Stimulated activated CD4-positive, alpha-beta T cell treated with anti-CD3 and anti-CD28 coated beads, Interleukin-1b, Interleukin-23, amount 100 ng/mL, for 1 hour (primary cell): ENCODE results near the gene POU2AF2.

ENCODE experiments used
- DNase-seq, 2 donors: peaks; one replicate each; pipeline ENCODE4 v3.0.0-alpha.2; 2020; ENCODE audit warnings: low read depth in 2 of 2

Gene POU2AF2

GRCh38 chr11:111330234-111330893, 84.8 kb downstream of the POU2AF2 start:
- no peak for DNase-seq

DNA sequence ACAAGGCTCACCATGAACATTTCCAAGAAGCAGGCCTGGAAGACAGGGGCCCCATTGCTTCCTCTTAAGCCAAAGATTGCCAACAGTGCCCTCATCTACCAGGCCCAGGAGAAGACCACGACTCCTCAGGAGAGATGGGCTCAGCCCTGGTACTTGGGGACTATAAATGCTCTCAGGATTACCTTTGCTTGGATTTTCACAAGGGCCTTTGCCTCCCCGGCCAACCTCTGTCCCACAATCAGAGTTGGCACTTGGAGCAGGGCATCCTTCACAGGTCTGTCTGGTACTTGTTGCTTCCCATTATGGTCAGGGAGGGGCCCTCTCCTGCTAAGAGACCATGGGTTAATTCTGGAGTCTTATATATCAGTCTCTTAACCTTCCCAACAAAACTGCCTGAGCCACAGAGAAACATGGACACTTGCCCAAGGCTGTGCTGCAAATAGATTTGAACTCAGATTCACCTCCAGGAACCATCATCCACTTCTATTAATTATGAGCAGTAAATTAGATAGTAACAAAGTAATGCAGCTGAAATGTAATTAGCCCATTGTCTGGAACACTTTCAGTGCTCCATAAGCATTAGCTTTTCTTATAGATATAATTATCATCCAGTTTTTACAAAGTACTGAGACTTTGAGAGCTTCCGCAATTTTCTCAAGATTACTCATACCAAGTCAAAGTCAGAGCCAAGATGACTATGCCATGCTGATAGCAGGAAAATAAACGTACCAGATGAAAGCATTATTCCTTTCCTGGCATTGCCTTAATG, 86.4 kb downstream of the POU2AF2 start:
- no peak for DNase-seq

DNA sequence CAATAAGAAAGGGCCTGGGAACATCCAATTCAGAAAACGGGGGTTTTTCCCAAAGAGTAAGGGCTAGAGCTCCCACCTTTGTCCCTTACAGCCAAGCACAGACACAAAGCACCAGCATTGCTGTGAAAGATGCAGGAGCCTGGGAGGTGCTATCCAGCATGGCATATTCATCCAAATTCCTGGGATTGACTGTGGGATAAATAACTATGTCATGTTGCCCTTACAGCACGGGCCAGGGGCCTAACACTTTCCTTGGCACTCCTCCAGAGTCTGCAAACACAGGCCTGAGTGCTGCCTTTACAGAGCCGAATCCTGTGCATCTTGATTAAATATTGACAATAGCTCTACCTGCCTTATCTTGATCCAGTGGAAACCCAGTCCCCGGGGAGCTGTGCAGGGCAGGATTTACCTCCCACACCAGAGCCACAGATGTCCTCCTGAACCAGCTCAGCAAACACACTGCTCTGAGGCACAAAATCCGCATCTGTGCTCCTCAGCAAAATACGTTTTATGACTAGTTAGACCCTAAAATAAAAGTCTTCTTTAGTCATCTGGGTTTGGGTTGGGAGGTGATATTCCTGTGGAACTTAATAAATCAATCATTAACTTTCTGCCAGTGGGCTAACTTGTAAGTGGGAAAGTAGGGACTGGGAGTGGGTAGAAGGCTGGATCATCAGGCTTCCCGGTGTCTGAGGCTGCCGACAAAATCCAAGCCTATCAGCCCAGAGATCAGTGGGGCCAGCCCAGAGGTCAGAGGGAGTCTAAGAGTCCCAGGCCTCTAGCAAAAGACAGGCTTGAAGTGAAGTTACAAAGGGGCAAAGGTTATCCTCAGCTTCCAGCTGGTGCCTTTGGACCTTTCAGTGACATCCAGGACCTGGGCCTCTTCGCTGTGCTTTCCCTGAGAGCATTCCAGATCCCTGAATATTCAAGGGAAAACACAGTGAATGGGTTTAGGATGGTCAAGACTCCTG, 89.3 kb downstream of the POU2AF2 start:
- DNase-seq: no peak

DNA sequence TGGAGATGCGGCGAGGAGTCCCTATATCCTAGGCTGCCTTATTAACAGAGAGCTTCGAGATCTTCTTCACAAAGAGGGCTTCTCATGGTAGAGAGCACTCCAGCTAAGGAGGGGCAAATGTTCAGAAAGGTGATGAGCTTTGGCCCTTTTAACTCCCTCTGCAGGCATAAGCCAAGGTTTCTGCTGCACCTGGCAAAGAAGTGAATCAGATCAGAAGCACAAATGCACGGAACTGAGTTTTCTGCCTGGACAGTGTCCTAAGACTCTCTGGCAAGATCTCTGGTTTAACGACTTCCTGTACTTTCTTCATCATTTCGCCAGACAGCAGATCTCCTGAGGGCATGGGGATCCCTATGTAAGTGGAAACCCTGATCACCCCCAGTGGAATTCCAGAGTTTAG, 90.0 kb downstream of the POU2AF2 start:
- DNase-seq: no peak
